GM10266 (cell line): ENCODE results near the gene ANKDD1B.

Source experiments
- DNase-seq: peaks from one replicate; pipeline ENCODE4 v3.0.0; 2012; ENCODE audit errors: extremely low spot score
- CTCF ChIP-seq: IDR thresholded peaks from 2 replicates; pipeline ENCODE4 v1.5.1; 2012; ENCODE audit warnings: mild to moderate bottlenecking, low read depth; ENCODE audit not compliant: control insufficient read depth, insufficient read depth; ENCODE audit errors: missing control alignments

Gene ANKDD1B

DNA sequence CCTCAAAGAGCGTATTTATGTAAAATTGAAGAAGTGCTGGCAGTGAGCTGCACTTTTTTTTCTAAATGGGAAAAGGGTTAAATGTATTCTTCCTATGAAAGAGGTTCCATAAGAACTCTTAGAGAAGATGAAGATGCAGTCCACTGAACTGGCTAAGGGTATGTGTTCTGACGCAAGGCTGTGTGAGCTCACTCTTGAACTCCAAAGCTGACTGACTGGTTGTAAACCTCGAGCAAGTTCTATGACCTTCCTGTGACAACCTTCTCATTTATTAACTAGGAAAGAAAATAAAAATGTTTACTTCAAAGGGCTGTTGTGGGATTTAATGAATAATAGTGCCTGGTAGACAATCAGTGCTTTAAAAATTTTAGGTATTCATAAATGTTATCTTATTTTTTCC is 59.3 kb downstream of the ANKDD1B start:
- TF ChIP-seq CTCF: no peak
- no peak for DNase-seq

DNA sequence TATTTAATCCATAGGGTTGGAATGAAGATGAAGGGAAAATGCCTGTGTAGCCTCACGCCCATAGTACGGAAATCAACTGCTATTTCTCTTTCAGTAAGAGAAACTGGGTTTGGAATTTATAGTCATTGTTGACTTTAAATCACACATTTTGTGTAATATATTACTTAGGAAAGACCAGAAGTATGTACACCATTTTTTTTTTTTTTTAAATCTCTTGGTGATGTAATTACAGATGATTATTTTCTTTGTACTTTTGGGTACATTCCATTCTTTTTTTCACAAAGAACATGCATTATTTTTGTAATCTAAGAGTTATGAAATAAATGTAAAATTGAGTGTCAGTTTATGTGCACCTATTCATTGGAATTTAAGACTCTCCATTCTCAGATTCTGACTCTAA is 60.3 kb downstream of the ANKDD1B start:
- TF ChIP-seq CTCF: no peak
- DNase-seq: no peak

GRCh38 chr5:75672616-75673015 is 61.4 kb downstream of the ANKDD1B start:
- no peak for TF ChIP-seq CTCF

DNA sequence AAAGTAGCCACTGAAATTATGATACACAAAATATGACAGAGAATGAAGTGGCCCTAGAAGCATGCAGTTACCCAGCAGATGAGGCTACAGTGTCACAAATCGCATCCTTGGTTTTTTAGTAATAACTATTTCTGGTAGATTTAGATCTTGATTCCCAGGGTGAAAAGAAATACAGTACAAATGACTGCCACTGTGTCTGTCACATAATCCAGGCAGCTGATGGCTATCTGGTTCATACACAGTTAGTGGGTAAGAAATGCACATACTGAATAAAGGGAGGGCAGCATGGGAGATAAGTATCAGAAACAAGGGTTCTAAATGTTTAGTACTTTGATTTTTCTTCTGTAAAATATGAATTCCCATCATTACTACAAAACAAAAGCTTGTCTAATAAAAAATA is 64.5 kb downstream of the ANKDD1B start:
- TF ChIP-seq CTCF: no peak
- no peak for DNase-seq

More at GRCh38 chr5:75672616-75673015, 61.4 kb downstream of the ANKDD1B start:
- DNase-seq: no peak

DNA sequence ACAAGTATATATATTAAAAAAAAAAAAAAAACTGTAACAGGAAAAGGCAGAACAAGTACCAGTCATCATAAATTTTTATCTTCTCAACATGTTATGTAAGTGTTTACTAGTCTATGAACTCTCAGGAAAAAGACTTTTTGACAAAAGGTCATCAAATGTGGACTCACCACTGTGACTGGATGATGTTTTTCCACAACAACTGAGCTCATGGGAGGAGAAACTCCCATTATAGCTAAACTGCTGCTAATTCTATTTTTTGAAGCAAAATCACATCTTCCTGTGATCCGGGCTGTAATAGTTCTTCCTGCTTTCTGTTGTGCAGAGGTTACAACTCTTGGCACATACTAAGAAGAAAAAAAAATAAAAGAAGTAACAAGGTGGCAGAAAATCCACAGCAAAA is 66.4 kb downstream of the ANKDD1B start:
- no peak for TF ChIP-seq CTCF
- DNase-seq: no peak

GRCh38 chr5:75678155-75678554 is 66.9 kb downstream of the ANKDD1B start:
- no peak for DNase-seq

More at GRCh38 chr5:75678155-75678554, 66.9 kb downstream of the ANKDD1B start:
- no peak for TF ChIP-seq CTCF
